Measurements from ENCODE around the gene RNU6-9. TPM values are rescaled to one million over a fixed set of nuclear protein-coding genes. Genes with fewer than 3 reads are reported as not detected.

RNU6-9 gene
- total RNA-seq, 1 experiment from 2014 or later = not detected

- H2AFZ ChIP-seq = no peak overlapping the region
- no TSS peak for BruUV-seq (replicated peaks)
- ChIA-PET CTCF (no interaction called here), POLR2A (ENCODE audit: unreplicated experiment) (no interaction called here)
- H3K9me3 ChIP-seq (ENCODE audit: insufficient read depth, low read depth) = no peaks in the 10 kb centered on the region
- H3K4me1 ChIP-seq (replicated peaks; ENCODE audit: insufficient read depth) = peaks cover 29% of the 10 kb centered on the region
- no peaks in the 10 kb centered on the region for H3K9me2 ChIP-seq (ENCODE audit: insufficient read depth)
- H3K4me2 ChIP-seq = no peak overlapping the region
- TF ChIP-seq CTCF (conservative IDR thresholded peaks at IDR 0.05) (no peak), EZH2 (IDR thresholded peaks at IDR 0.05; ENCODE audit: low read depth) (no peak)
- intact Hi-C loops (cut with micrococcal nuclease; ENCODE audit: unreplicated experiment) = no loop called here
- no peaks in the 10 kb centered on the region; the same call in 1 of the 2 replicates for H4K20me1 ChIP-seq (ENCODE audit: insufficient read depth)
- H3K79me2 ChIP-seq (ENCODE audit: low read depth) = no peaks in the 10 kb centered on the region
- no peaks in the 10 kb centered on the region for H3K36me3 ChIP-seq (ENCODE audit: low read depth)
- H3K27ac ChIP-seq = no peak overlapping the region
- no peaks in the 10 kb centered on the region for H3K27me3 ChIP-seq (ENCODE audit: insufficient read depth, low read depth)
- no peak for DNase-seq
- no peak overlapping the region for H3K4me3 ChIP-seq
- peaks cover 44% of the 10 kb centered on the region for H3F3A ChIP-seq (ENCODE audit: insufficient read depth, low read depth)
These were observed 21.6 kb upstream of the RNU6-9 start for GRCh38 chr19:871446-872265.

GRCh38 chr19:872266-872951 lies 20.9 kb upstream of the RNU6-9 start:
- Histone ChIP-seq H4K20me1 (ENCODE audit: insufficient read depth) (no peaks in the 10 kb centered on the region; the same call in 1 of the 2 replicates), H3K4me1 (replicated peaks; ENCODE audit: insufficient read depth) (peaks cover 29% of the 10 kb centered on the region), H3K4me2 (peak overlapping the region; percentile 40; the same call in 1 of the 2 replicates), H2AFZ (no peak overlapping the region), H3F3A (ENCODE audit: insufficient read depth, low read depth) (peaks cover 42% of the 10 kb centered on the region), H3K79me2 (ENCODE audit: low read depth) (no peaks in the 10 kb centered on the region), H3K9me2 (ENCODE audit: insufficient read depth) (no peaks in the 10 kb centered on the region), H3K27me3 (ENCODE audit: insufficient read depth, low read depth) (no peaks in the 10 kb centered on the region), H3K36me3 (ENCODE audit: low read depth) (no peaks in the 10 kb centered on the region), H3K9me3 (ENCODE audit: insufficient read depth, low read depth) (no peaks in the 10 kb centered on the region), H3K27ac (no peak overlapping the region), H3K4me3 (no peak overlapping the region)
- peak; percentile 72 to 86 for DNase-seq
- BruUV-seq (replicated peaks) = no TSS peak
- no peak for TF ChIP-seq EZH2 (IDR thresholded peaks at IDR 0.05; ENCODE audit: low read depth)
- TF ChIP-seq CTCF (conservative IDR thresholded peaks at IDR 0.05) = no peak
- ChIA-PET CTCF (interaction anchor here (0.5 to 0.6 kb wide), 2 partner anchors 195 to 307 kb away, joined by 3 read pairs; no protein-coding TSS in a partner anchor), POLR2A (ENCODE audit: unreplicated experiment) (no interaction called here)
- intact Hi-C loops (cut with micrococcal nuclease; ENCODE audit: unreplicated experiment) = no loop called here

- H3K4me2 ChIP-seq = no peak overlapping the region
- H3K27ac ChIP-seq = no peak overlapping the region
- no peak overlapping the region for H2AFZ ChIP-seq
- CTCF ChIA-PET = interaction anchor here (0.5 kb wide), 1 partner anchor 194 kb away, joined by 3 read pairs; no protein-coding TSS in a partner anchor
- H3K4me1 ChIP-seq (replicated peaks; ENCODE audit: insufficient read depth) = peaks cover 29% of the 10 kb centered on the region
- H3F3A ChIP-seq (ENCODE audit: insufficient read depth, low read depth) = peaks cover 40% of the 10 kb centered on the region
- TF ChIP-seq EZH2 (IDR thresholded peaks at IDR 0.05; ENCODE audit: low read depth) (no peak), CTCF (conservative IDR thresholded peaks at IDR 0.05) (no peak)
- H3K36me3 ChIP-seq (ENCODE audit: low read depth) = no peaks in the 10 kb centered on the region
- peak in 1 of 2 experiments; percentile 51 for DNase-seq
- no peaks in the 10 kb centered on the region for H3K9me2 ChIP-seq (ENCODE audit: insufficient read depth)
- no peaks in the 10 kb centered on the region for H3K9me3 ChIP-seq (ENCODE audit: insufficient read depth, low read depth)
- BruUV-seq (replicated peaks) = no TSS peak
- H3K4me3 ChIP-seq = no peak overlapping the region
- intact Hi-C loops (cut with micrococcal nuclease; ENCODE audit: unreplicated experiment) = no loop called here
- no peaks in the 10 kb centered on the region for H3K27me3 ChIP-seq (ENCODE audit: insufficient read depth, low read depth)
- POLR2A ChIA-PET (ENCODE audit: unreplicated experiment) = no interaction called here
- no peaks in the 10 kb centered on the region; the same call in 1 of the 2 replicates for H4K20me1 ChIP-seq (ENCODE audit: insufficient read depth)
- no peaks in the 10 kb centered on the region for H3K79me2 ChIP-seq (ENCODE audit: low read depth)
These were observed 20.2 kb upstream of the RNU6-9 start for GRCh38 chr19:873084-873483.
